Activated naive CD8-positive, alpha-beta T cell treated with anti-CD3 and anti-CD28 coated beads for 36 hours (primary cell): Measurements from ENCODE around the gene STAT3. TPM values are rescaled to one million over a fixed set of nuclear protein-coding genes. Genes with fewer than 3 reads are reported as not detected.

Experiments used
- DNase-seq: peaks from one replicate; pipeline ENCODE4 v3.0.0; 2021
- H3K27ac Mint-ChIP-seq: one replicate; pipeline ENCODE4 v1.8.0; 2022; ENCODE audit warnings: mild to moderate bottlenecking, moderate library complexity, mixed read lengths
- H3K27me3 Mint-ChIP-seq: one replicate; pipeline ENCODE4 v1.8.0; 2022; ENCODE audit warnings: mild to moderate bottlenecking, mixed read lengths
- H3K36me3 Mint-ChIP-seq: one replicate; pipeline ENCODE4 v1.8.0; 2021; ENCODE audit warnings: mild to moderate bottlenecking, mixed read lengths
- H3K4me1 Mint-ChIP-seq: one replicate; pipeline ENCODE4 v1.8.0; 2021; ENCODE audit warnings: mixed read lengths
- H3K4me3 Mint-ChIP-seq: one replicate; pipeline ENCODE4 v1.8.0; 2022; ENCODE audit warnings: mild to moderate bottlenecking, moderate library complexity, mixed read lengths
- H3K9me3 Mint-ChIP-seq: one replicate; pipeline ENCODE4 v1.8.0; 2022; ENCODE audit warnings: mixed read lengths
- total RNA-seq, 2 experiments: library from RNA; stranded (reverse); gene quantifications; one replicate each; pipeline ENCODE4 v1.2.3, GENCODE V29; 2021

STAT3 gene
- total RNA-seq, 2 experiments from 2014 or later: 221 to 223 TPM

GRCh38 chr17:42283241-42284023, 104.8 kb downstream of the STAT3 start:
- H3K27ac Mint-ChIP-seq: no peak overlapping the region

GRCh38 chr17:42282478-42283080, 105.7 kb downstream of the STAT3 start:
- Mint-ChIP-seq H3K9me3 (no peaks in the 10 kb centered on the region), H3K4me3 (no peak overlapping the region), H3K36me3 (peaks cover 15% of the 10 kb centered on the region), H3K27me3 (no peaks in the 10 kb centered on the region), H3K4me1 (peaks cover 26% of the 10 kb centered on the region), H3K27ac (peak overlapping the region; percentile 43)
- no peak for DNase-seq

More at GRCh38 chr17:42283241-42284023, 104.8 kb downstream of the STAT3 start:
- H3K27me3 Mint-ChIP-seq: no peaks in the 10 kb centered on the region
- no peak overlapping the region for H3K4me3 Mint-ChIP-seq
- DNase-seq: no peak
- H3K36me3 Mint-ChIP-seq: peaks cover 13% of the 10 kb centered on the region
- no peaks in the 10 kb centered on the region for H3K9me3 Mint-ChIP-seq
- peaks cover 28% of the 10 kb centered on the region for H3K4me1 Mint-ChIP-seq

- Mint-ChIP-seq H3K27ac (no peak overlapping the region), H3K4me3 (no peak overlapping the region), H3K9me3 (no peaks in the 10 kb centered on the region), H3K27me3 (no peaks in the 10 kb centered on the region), H3K36me3 (peaks cover 15% of the 10 kb centered on the region), H3K4me1 (peaks cover 26% of the 10 kb centered on the region)
- DNase-seq: no peak
These were observed 106.6 kb downstream of the STAT3 start for GRCh38 chr17:42281571-42282096.

- Mint-ChIP-seq H3K27me3 (no peaks in the 10 kb centered on the region), H3K4me1 (peaks cover 18% of the 10 kb centered on the region), H3K9me3 (no peaks in the 10 kb centered on the region), H3K4me3 (no peak overlapping the region), H3K27ac (no peak overlapping the region), H3K36me3 (peaks cover 18% of the 10 kb centered on the region)
- DNase-seq: no peak
These were observed 108.2 kb downstream of the STAT3 start for GRCh38 chr17:42279776-42280630.

- Mint-ChIP-seq H3K36me3 (peaks cover 13% of the 10 kb centered on the region), H3K27me3 (no peaks in the 10 kb centered on the region), H3K4me1 (peaks cover 28% of the 10 kb centered on the region), H3K27ac (peak overlapping the region; percentile 81), H3K4me3 (peak overlapping the region; percentile 75), H3K9me3 (no peaks in the 10 kb centered on the region)
- DNase-seq: no peak
These were observed 110.9 kb downstream of the STAT3 start for GRCh38 chr17:42277342-42277712.

GRCh38 chr17:42276609-42277341, 111.5 kb downstream of the STAT3 start:
- Mint-ChIP-seq H3K27ac (peak overlapping the region; percentile 81), H3K4me3 (peak overlapping the region; percentile 75), H3K27me3 (no peaks in the 10 kb centered on the region), H3K9me3 (no peaks in the 10 kb centered on the region), H3K36me3 (peaks cover 13% of the 10 kb centered on the region), H3K4me1 (peaks cover 34% of the 10 kb centered on the region)
- peak; percentile 30 for DNase-seq

- H3K4me3 Mint-ChIP-seq: peak within 1 kb of the TSS; percentile 94
- peak; percentile 81 for DNase-seq
- H3K4me1 Mint-ChIP-seq: peaks cover 39% of the 10 kb centered on the region
- no peaks in the 10 kb centered on the region for H3K27me3 Mint-ChIP-seq
- H3K9me3 Mint-ChIP-seq: no peaks in the 10 kb centered on the region
- H3K36me3 Mint-ChIP-seq: peaks cover 13% of the 10 kb centered on the region
- peak within 1 kb of the TSS; percentile 92 for H3K27ac Mint-ChIP-seq
These were observed 112.0 kb downstream of the STAT3 start, which contains the start of gene STAT5B for GRCh38 chr17:42276359-42276608. STAT5B (minus strand) TSS chr17:42276391; CDS start chr17:42232127, 44,264 bp downstream.

- Mint-ChIP-seq H3K36me3 (peaks cover 15% of the 10 kb centered on the region), H3K27ac (peak overlapping the region; percentile 92), H3K27me3 (no peaks in the 10 kb centered on the region), H3K9me3 (no peaks in the 10 kb centered on the region), H3K4me1 (peaks cover 44% of the 10 kb centered on the region), H3K4me3 (peak overlapping the region; percentile 94)
- DNase-seq: peak; percentile 55
These were observed 112.5 kb downstream of the STAT3 start for GRCh38 chr17:42275527-42276358.

GRCh38 chr17:42274812-42275526, 113.3 kb downstream of the STAT3 start:
- H3K4me3 Mint-ChIP-seq: peak overlapping the region; percentile 94
- H3K27me3 Mint-ChIP-seq: no peaks in the 10 kb centered on the region
- H3K36me3 Mint-ChIP-seq: peaks cover 17% of the 10 kb centered on the region
- DNase-seq: no peak
- no peaks in the 10 kb centered on the region for H3K9me3 Mint-ChIP-seq
- peaks cover 51% of the 10 kb centered on the region for H3K4me1 Mint-ChIP-seq
- peak overlapping the region; percentile 92 for H3K27ac Mint-ChIP-seq

- H3K27ac Mint-ChIP-seq: peak overlapping the region; percentile 92
- H3K4me1 Mint-ChIP-seq: peaks cover 59% of the 10 kb centered on the region
- peaks cover 21% of the 10 kb centered on the region for H3K36me3 Mint-ChIP-seq
- H3K27me3 Mint-ChIP-seq: no peaks in the 10 kb centered on the region
- no peak for DNase-seq
- no peaks in the 10 kb centered on the region for H3K9me3 Mint-ChIP-seq
- peak overlapping the region; percentile 94 for H3K4me3 Mint-ChIP-seq
These were observed 114.0 kb downstream of the STAT3 start for GRCh38 chr17:42274253-42274542.

- peaks cover 62% of the 10 kb centered on the region for H3K4me1 Mint-ChIP-seq
These were observed 114.6 kb downstream of the STAT3 start for GRCh38 chr17:42273474-42274252.

GRCh38 chr17:42272162-42272907, 115.9 kb downstream of the STAT3 start:
- Mint-ChIP-seq H3K4me3 (peak overlapping the region; percentile 68), H3K9me3 (no peaks in the 10 kb centered on the region), H3K36me3 (peaks cover 24% of the 10 kb centered on the region), H3K27ac (peak overlapping the region; percentile 90), H3K4me1 (peaks cover 70% of the 10 kb centered on the region), H3K27me3 (no peaks in the 10 kb centered on the region)
- DNase-seq: no peak

More at GRCh38 chr17:42273474-42274252, 114.6 kb downstream of the STAT3 start:
- H3K27ac Mint-ChIP-seq: peak overlapping the region; percentile 90
- H3K36me3 Mint-ChIP-seq: peaks cover 23% of the 10 kb centered on the region
- H3K4me3 Mint-ChIP-seq: peak overlapping the region; percentile 94
- no peak for DNase-seq
- H3K9me3 Mint-ChIP-seq: no peaks in the 10 kb centered on the region
- no peaks in the 10 kb centered on the region for H3K27me3 Mint-ChIP-seq
